Small intestine (tissue), 7 donors: Measurements from ENCODE around the gene RIF1. TPM values are rescaled to one million over a fixed set of nuclear protein-coding genes. Genes with fewer than 3 reads are reported as not detected.

Source experiments
- DNase-seq, 2 donors: peaks; one replicate each; pipeline versions ENCODE4 v3.0.0 to v3.0.0-alpha.2; 2013
- FAIRE-seq: peaks from 2 replicates; lab custom pipeline; 2012; peaks lifted over from hg19 to GRCh38; lab: Jason Lieb, UNC
- H3K27ac ChIP-seq, 3 donors: one replicate each; pipeline ENCODE4 v1.5.1; 2013; ENCODE audit warnings: low read length in 2 of 3, mild to moderate bottlenecking in 2 of 3, control low read depth in 1 of 3, inconsistent platforms in 1 of 3, low read depth in 1 of 3, moderate library complexity in 1 of 3
- H3K27me3 ChIP-seq, 3 donors: one replicate each; pipeline ENCODE4 v1.6.1; 2013; ENCODE audit warnings: low read length in 3 of 3, inconsistent platforms in 1 of 3; ENCODE audit not compliant: control insufficient read depth in 3 of 3, insufficient read depth in 3 of 3
- H3K36me3 ChIP-seq, 3 donors: one replicate each; pipeline ENCODE4 v1.6.1; 2013; ENCODE audit warnings: low read length in 3 of 3, inconsistent platforms in 1 of 3, low read depth in 1 of 3, mild to moderate bottlenecking in 1 of 3, moderate library complexity in 1 of 3; ENCODE audit not compliant: control insufficient read depth in 3 of 3, insufficient read depth in 2 of 3
- H3K4me1 ChIP-seq, 3 donors: one replicate each; pipeline ENCODE4 v1.6.1; 2013; ENCODE audit warnings: low read length in 2 of 3, inconsistent platforms in 1 of 3, low read depth in 1 of 3, mild to moderate bottlenecking in 1 of 3, moderate library complexity in 1 of 3; ENCODE audit not compliant: control insufficient read depth in 3 of 3, insufficient read depth in 2 of 3
- H3K4me3 ChIP-seq, 3 donors: one replicate each; pipeline ENCODE4 v1.5.1; 2013; ENCODE audit warnings: low read length in 3 of 3, control low read depth in 1 of 3, inconsistent platforms in 1 of 3, low read depth in 1 of 3, mild to moderate bottlenecking in 1 of 3, moderate library complexity in 1 of 3
- H3K9me3 ChIP-seq, 2 donors: one replicate each; pipeline ENCODE4 v1.6.1; 2013; ENCODE audit warnings: low read depth in 1 of 2, low read length in 1 of 2; ENCODE audit not compliant: control insufficient read depth in 2 of 2, insufficient read depth in 1 of 2
- WGBS, 3 donors: extraction: QIAGEN DNeasy Blood & Tissue Kit; methylation state at CpG; one replicate each; pipeline ENCODE4 v1.1.7; 2013; 5-methylcytosine and 5-hydroxymethylcytosine counted together
- polyA plus RNA-seq, 4 donors: library from polyadenylated mRNA; stranded (reverse) in 3 of 4; unstranded in 1 of 4; fragments of 200-250 nt in 3 of 4; fragments of 120-200 nt in 1 of 4; gene quantifications; one replicate each; pipeline versions ENCODE4 v1.2.1 to v1.2.3, GENCODE V29; 2013
- donor health status: healthy with polysubstance abuse.
- donor health status: control.
- donor health status: control.
- donor health status: Bipolar disorder and iron deficiency.
- donor health status: healthy.

RIF1 gene
- polyA plus RNA-seq, 4 donors: 1.9 to 19.6 (median 3.1) TPM

GRCh38 chr2:151476287-151476686, 66.6 kb downstream of the RIF1 start:
- DNase-seq: no peak
- Histone ChIP-seq H3K9me3 (no peaks in the 10 kb centered on the region), H3K36me3 (peaks cover 0 to 18% (median 0%) of the 10 kb centered on the region in 3 donors), H3K27me3 (no peaks in the 10 kb centered on the region), H3K4me3 (no peak overlapping the region), H3K4me1 (no peaks in the 10 kb centered on the region), H3K27ac (no peak overlapping the region)
- 91 to 97% (median 94%) methylated on average over 1 of the region's 1 CpG for WGBS, 3 donors
- FAIRE-seq: no peak

GRCh38 chr2:151478011-151478410, 68.3 kb downstream of the RIF1 start:
- H3K4me3 ChIP-seq: no peak overlapping the region
- no peak for DNase-seq
- H3K4me1 ChIP-seq: no peaks in the 10 kb centered on the region
- no peaks in the 10 kb centered on the region for H3K9me3 ChIP-seq
- no peaks in the 10 kb centered on the region for H3K27me3 ChIP-seq
- H3K27ac ChIP-seq: no peak overlapping the region
- no peak for FAIRE-seq
- 96 to 99% (median 97%) methylated on average over 4 of the region's 4 CpGs for WGBS, 3 donors
- H3K36me3 ChIP-seq: peaks cover 0 to 18% (median under 1%) of the 10 kb centered on the region in 3 donors

- FAIRE-seq: no peak
These were observed 72.0 kb downstream of the RIF1 start for GRCh38 chr2:151481744-151482143.

GRCh38 chr2:151482171-151482725, 72.5 kb downstream of the RIF1 start:
- Histone ChIP-seq H3K4me3 (no peak overlapping the region), H3K36me3 (peaks cover 2 to 17% (median 3%) of the 10 kb centered on the region in 3 donors), H3K27ac (no peak overlapping the region), H3K9me3 (no peaks in the 10 kb centered on the region), H3K4me1 (no peaks in the 10 kb centered on the region), H3K27me3 (no peaks in the 10 kb centered on the region)
- FAIRE-seq (no peak), DNase-seq (no peak)
- WGBS, 3 donors: 90 to 95% (median 92%) methylated on average over 4 of the region's 4 CpGs

More at GRCh38 chr2:151481744-151482143, 72.0 kb downstream of the RIF1 start:
- H3K27ac ChIP-seq: no peak overlapping the region
- H3K27me3 ChIP-seq: no peaks in the 10 kb centered on the region
- WGBS, 3 donors: 82 to 96% (median 83%) methylated on average over 5 of the region's 5 CpGs
- no peaks in the 10 kb centered on the region for H3K9me3 ChIP-seq
- DNase-seq: no peak
- H3K36me3 ChIP-seq: peaks cover 2 to 18% (median 3%) of the 10 kb centered on the region in 3 donors
- H3K4me1 ChIP-seq: no peaks in the 10 kb centered on the region
- H3K4me3 ChIP-seq: no peak overlapping the region

- Histone ChIP-seq H3K27ac (no peak overlapping the region), H3K36me3 (peaks cover 2 to 8% (median 3%) of the 10 kb centered on the region in 3 donors), H3K4me3 (no peak overlapping the region), H3K27me3 (no peaks in the 10 kb centered on the region), H3K9me3 (no peaks in the 10 kb centered on the region), H3K4me1 (no peaks in the 10 kb centered on the region)
- DNase-seq: no peak
- WGBS, 3 donors: 94 to 96% (median 96%) methylated on average over 6 of the region's 6 CpGs
- FAIRE-seq: no peak
These were observed 73.8 kb downstream of the RIF1 start for GRCh38 chr2:151483546-151483945.

GRCh38 chr2:151484100-151484499, 74.4 kb downstream of the RIF1 start:
- DNase-seq (no peak), FAIRE-seq (no peak)
- WGBS, 3 donors: 77 to 92% (median 82%) methylated on average over 4 of the region's 4 CpGs
- Histone ChIP-seq H3K4me3 (no peak overlapping the region), H3K4me1 (no peaks in the 10 kb centered on the region), H3K27ac (no peak overlapping the region), H3K27me3 (no peaks in the 10 kb centered on the region), H3K36me3 (peaks cover 2 to 8% (median 3%) of the 10 kb centered on the region in 3 donors), H3K9me3 (no peaks in the 10 kb centered on the region)

- DNase-seq (no peak), FAIRE-seq (no peak)
- no peaks in the 10 kb centered on the region for H3K9me3 ChIP-seq
- H3K36me3 ChIP-seq: peaks cover 2 to 11% (median 3%) of the 10 kb centered on the region in 3 donors
- 79 to 88% (median 86%) methylated on average over 1 of the region's 1 CpG for WGBS, 3 donors
- no peaks in the 10 kb centered on the region for H3K27me3 ChIP-seq
- no peak overlapping the region for H3K27ac ChIP-seq
- no peaks in the 10 kb centered on the region for H3K4me1 ChIP-seq
- no peak overlapping the region for H3K4me3 ChIP-seq
These were observed 76.4 kb downstream of the RIF1 start for GRCh38 chr2:151486053-151486452.

GRCh38 chr2:151490276-151490675, 80.6 kb downstream of the RIF1 start:
- Histone ChIP-seq H3K36me3 (peaks cover 0 to 5% (median 1%) of the 10 kb centered on the region in 3 donors), H3K27ac (no peak overlapping the region), H3K4me3 (no peak overlapping the region), H3K4me1 (no peaks in the 10 kb centered on the region), H3K9me3 (no peaks in the 10 kb centered on the region), H3K27me3 (no peaks in the 10 kb centered on the region)
- WGBS, 3 donors: 98 to 99% (median 98%) methylated on average over 9 of the region's 9 CpGs
- FAIRE-seq (no peak), DNase-seq (no peak)

GRCh38 chr2:151491496-151491895, 81.8 kb downstream of the RIF1 start:
- DNase-seq: no peak
- Histone ChIP-seq H3K27me3 (no peaks in the 10 kb centered on the region), H3K4me1 (no peaks in the 10 kb centered on the region), H3K27ac (no peak overlapping the region), H3K36me3 (peaks cover 0 to 2% (median 0%) of the 10 kb centered on the region in 3 donors), H3K4me3 (no peak overlapping the region), H3K9me3 (no peaks in the 10 kb centered on the region)
- no peak for FAIRE-seq
- WGBS, 3 donors: 81 to 97% (median 86%) methylated on average over 4 of the region's 4 CpGs
